ENCODE data around the gene ALPK3. TPM values are rescaled to one million over a fixed set of nuclear protein-coding genes. Genes with fewer than 3 reads are reported as not detected.

ALPK3 gene
- total RNA-seq, 1 donor from 2014 or later, result 14.0 TPM

- H3K36me3 ChIP-seq, result peaks cover 84% of the 10 kb centered on the region
- TF ChIP-seq CTCF (IDR thresholded peaks at IDR 0.05), result no peak
- no peak overlapping the region for H3K27ac ChIP-seq
- no peak overlapping the region for H3K4me3 ChIP-seq
- no peaks in the 10 kb centered on the region for H3K9me3 ChIP-seq
- intact Hi-C loops (cut with DNase I), result no loop called here
- no peaks in the 10 kb centered on the region for H3K4me1 ChIP-seq
- DNase-seq (no peak), ATAC-seq (no peak)
- no peaks in the 10 kb centered on the region for H3K27me3 ChIP-seq (ENCODE audit: low read depth)
Measured at GRCh38 chr15:84798436-84798946, 18.7 kb upstream of the ALPK3 start.

GRCh38 chr15:84799511-84800187 lies 17.5 kb upstream of the ALPK3 start:
- Histone ChIP-seq H3K27ac (no peak overlapping the region), H3K4me1 (peaks cover 8% of the 10 kb centered on the region), H3K9me3 (no peaks in the 10 kb centered on the region), H3K27me3 (ENCODE audit: low read depth) (no peaks in the 10 kb centered on the region), H3K4me3 (no peak overlapping the region), H3K36me3 (peaks cover 88% of the 10 kb centered on the region)
- ATAC-seq (peak in 1 of 2 donors; percentile 16), DNase-seq (no peak)
- intact Hi-C loops (cut with DNase I), result no loop called here
- no peak for TF ChIP-seq CTCF (IDR thresholded peaks at IDR 0.05)

GRCh38 chr15:84800365-84800806 lies 16.8 kb upstream of the ALPK3 start:
- ATAC-seq (no peak), DNase-seq (no peak)
- intact Hi-C loops (cut with DNase I), result no loop called here
- Histone ChIP-seq H3K4me1 (peaks cover 8% of the 10 kb centered on the region), H3K27me3 (ENCODE audit: low read depth) (no peaks in the 10 kb centered on the region), H3K27ac (no peak overlapping the region), H3K9me3 (no peaks in the 10 kb centered on the region), H3K36me3 (peaks cover 90% of the 10 kb centered on the region), H3K4me3 (no peak overlapping the region)
- TF ChIP-seq CTCF (IDR thresholded peaks at IDR 0.05), result no peak

GRCh38 chr15:84804005-84804900 lies 12.9 kb upstream of the ALPK3 start:
- Histone ChIP-seq H3K4me3 (no peak overlapping the region), H3K27me3 (ENCODE audit: low read depth) (no peaks in the 10 kb centered on the region), H3K4me1 (peaks cover 8% of the 10 kb centered on the region), H3K36me3 (peaks cover 59% of the 10 kb centered on the region), H3K9me3 (no peaks in the 10 kb centered on the region), H3K27ac (no peak overlapping the region)
- DNase-seq (no peak), ATAC-seq (no peak)
- intact Hi-C loops (cut with DNase I), result no loop called here
- TF ChIP-seq CTCF (IDR thresholded peaks at IDR 0.05), result no peak

GRCh38 chr15:84805221-84805620 lies 11.9 kb upstream of the ALPK3 start:
- no peak overlapping the region for H3K4me3 ChIP-seq

More at GRCh38 chr15:84805221-84805620, 11.9 kb upstream of the ALPK3 start:
- Histone ChIP-seq H3K9me3 (no peaks in the 10 kb centered on the region), H3K4me1 (peaks cover 8% of the 10 kb centered on the region), H3K27me3 (ENCODE audit: low read depth) (no peaks in the 10 kb centered on the region), H3K27ac (no peak overlapping the region), H3K36me3 (peaks cover 49% of the 10 kb centered on the region)
- TF ChIP-seq CTCF (IDR thresholded peaks at IDR 0.05), result no peak
- intact Hi-C loops (cut with DNase I), result no loop called here
- ATAC-seq (no peak), DNase-seq (no peak)

Measured in lower lobe of right lung (tissue), 2 donors.